Right lobe of liver (tissue), 6 donors: ENCODE results near the gene METTL26. TPM values are rescaled to one million over a fixed set of nuclear protein-coding genes. Genes with fewer than 3 reads are reported as not detected.

Experiments
- ATAC-seq, 4 donors: fragments of 200-7000 bp; cut with Tn5 transposase; one replicate each; pipeline ENCODE4 v1.9.1; 2020; ENCODE audit warnings: mild to moderate bottlenecking in 4 of 4, moderate library complexity in 4 of 4
- DNase-seq, 3 donors: peaks; one replicate each; pipeline ENCODE4 v3.0.0-alpha.2; 2020
- H3K27ac ChIP-seq, 3 donors: fragments of 200-600 bp; one replicate each; pipeline ENCODE4 v1.8.0; 2022
- H3K27me3 ChIP-seq, 2 donors: fragments of 200-600 bp; one replicate each; pipeline ENCODE4 v1.8.0; 2022
- H3K36me3 ChIP-seq, 4 donors: fragments of 200-600 bp; sonication (generic) in 1 of 4; one replicate each; pipeline versions ENCODE4 v1.5.1 to v1.8.0; 2017 to 2022; ENCODE audit warnings: control low read depth in 1 of 4
- H3K4me1 ChIP-seq, 4 donors: fragments of 200-600 bp; sonication (generic) in 1 of 4; one replicate each; pipeline versions ENCODE4 v1.5.1 to v1.8.0; 2017 to 2022; ENCODE audit warnings: control low read depth in 1 of 4
- H3K4me3 ChIP-seq, 3 donors: fragments of 200-600 bp; one replicate each; pipeline ENCODE4 v1.8.0; 2022
- H3K9me3 ChIP-seq, 4 donors: fragments of 200-600 bp; sonication (generic) in 1 of 4; one replicate each; pipeline versions ENCODE4 v1.5.1 to v1.8.0; 2017 to 2022; ENCODE audit warnings: control low read depth in 1 of 4
- CTCF ChIP-seq, 4 donors: fragments of 200-600 bp in 3 of 4; fragments of 450-650 bp in 1 of 4; IDR thresholded peaks; one replicate each; pipeline versions ENCODE4 v1.5.1 to v1.8.0; 2016 to 2022; ENCODE audit warnings: antibody characterized with exemption in 4 of 4, mild to moderate bottlenecking in 2 of 4
- POLR2A ChIP-seq: fragments of 450-650 bp; IDR thresholded peaks from one replicate; pipeline ENCODE4 v1.6.1; 2017; ENCODE audit warnings: antibody characterized with exemption, mild to moderate bottlenecking
- WGBS: methylation state at CpG from one replicate; pipeline ENCODE4 v1.1.6; 2018; ENCODE audit warnings: low coverage, low lambda C conversion rate; ENCODE audit not compliant: insufficient coverage; ENCODE audit errors: missing lambda C conversion rate; 5-methylcytosine and 5-hydroxymethylcytosine counted together
- intact Hi-C, 2 donors: fragments of 100-400 bp; cut with DNase I; formaldehyde crosslinking; loops; one replicate each; pipeline versions ENCODE4 v1.11.2 to v1.14.1; 2022
- total RNA-seq, 6 experiments: library from RNA; depleted of rRNA in 2 of 6; stranded (reverse); fragments of >200 nt in 2 of 6; fragmentation: NEBNext Ultra II Directional in 3 of 6; extraction: Animal tissue kit (Norgen Biotek cat#: 25700) in 3 of 6; gene quantifications; one replicate each; pipeline versions ENCODE4 v1.1.0 to v1.2.4, GENCODE V29; 2016 to 2023
- donor health status: DM: no; HTN: yes; CAD: no.
- donor health status: DM: no; HTN: no; CAD: no.
- donor health status: DM: no; HTN: no; CAD: no.
- donor health status: DM: no; HTN: yes; CAD: no.
- donor health status: DM: no; HTN: yes; CAD: no.

The METTL26 gene
- total RNA-seq, 6 experiments from 2014 or later, result 22.7 to 126 (median 32.6) TPM

DNA sequence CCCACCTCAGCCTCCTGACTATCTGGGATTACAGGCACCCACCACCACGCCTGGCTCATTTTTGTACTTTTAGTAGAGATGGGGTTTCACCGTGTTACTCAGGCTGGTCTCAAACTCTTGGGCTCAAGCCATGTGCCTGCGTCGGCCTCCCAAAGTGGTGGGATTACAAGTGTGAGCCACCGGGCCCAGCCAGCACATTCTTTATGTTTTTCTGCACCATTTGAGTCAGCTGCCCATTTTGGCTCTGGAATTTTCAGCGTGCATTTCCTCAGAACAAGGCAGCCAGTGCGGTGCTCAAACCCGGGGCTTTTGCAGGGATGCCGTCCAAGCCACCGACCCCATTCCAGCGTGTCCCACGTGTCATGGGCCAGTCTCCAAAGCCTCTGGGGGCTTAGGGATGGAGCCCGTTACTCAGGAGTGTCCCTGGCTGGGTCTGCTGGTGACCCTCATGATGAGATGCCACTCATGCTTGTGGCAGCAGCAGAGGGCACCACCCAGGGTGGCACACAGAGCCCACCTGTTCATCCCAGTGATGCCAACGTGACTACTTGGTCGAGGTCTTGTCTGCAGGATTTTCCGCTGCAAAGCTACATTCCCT is 50.0 kb downstream of the METTL26 start:
- Histone ChIP-seq H3K36me3 (no peaks in the 10 kb centered on the region), H3K27ac (no peak overlapping the region), H3K4me3 (no peak overlapping the region), H3K4me1 (peaks cover 0 to 46% (median 12%) of the 10 kb centered on the region in 4 donors), H3K27me3 (no peaks in the 10 kb centered on the region), H3K9me3 (no peaks in the 10 kb centered on the region)
- TF ChIP-seq POLR2A (no peak), CTCF (IDR thresholded peaks at IDR 0.05) (no peak)
- intact Hi-C loops, result loop anchor here in 1 of 2 donors (10.0 kb wide), 1 partner anchor 49 kb away; the partner anchor contains the start of genes METTL26 and WFIKKN1
- ATAC-seq, result no peak
- WGBS, result 35% methylated on average over 10 of the region's 16 CpGs
- DNase-seq, result no peak

DNA sequence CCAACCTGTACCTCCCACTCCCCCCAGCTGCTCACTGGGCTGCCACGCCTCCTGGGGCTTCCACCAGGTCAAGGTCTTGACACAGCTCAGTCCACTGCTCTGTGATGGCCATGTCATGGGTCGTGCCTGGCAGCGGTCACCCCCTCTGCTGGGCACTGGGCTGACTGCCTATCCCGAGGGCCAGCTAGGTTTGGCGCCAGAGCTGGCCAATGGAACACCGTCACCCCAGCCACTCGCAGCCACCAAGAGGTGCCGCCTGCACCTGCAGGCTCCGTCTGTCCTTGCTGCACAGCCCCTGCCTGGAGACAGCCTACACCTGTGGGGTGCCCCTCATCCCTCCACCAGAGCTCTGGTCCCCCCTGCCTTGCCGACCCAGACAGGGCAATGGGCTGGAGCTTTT is 50.8 kb downstream of the METTL26 start:
- DNase-seq (peak; percentile 69 to 82 (median 74)), ATAC-seq (peak; percentile 0 to 13 (median 4))
- intact Hi-C loops, result loop anchor here in 1 of 2 donors (10.0 kb wide), 1 partner anchor 49 kb away; the partner anchor contains the start of genes METTL26 and WFIKKN1
- Histone ChIP-seq H3K27ac (no peak overlapping the region), H3K9me3 (no peaks in the 10 kb centered on the region), H3K36me3 (no peaks in the 10 kb centered on the region), H3K27me3 (no peaks in the 10 kb centered on the region), H3K4me3 (no peak overlapping the region), H3K4me1 (peaks cover 0 to 46% (median 12%) of the 10 kb centered on the region in 4 donors)
- peak in 3 of 4 donors; percentile 22 to 24 (median 24) for TF ChIP-seq CTCF (IDR thresholded peaks at IDR 0.05)
- no peak for TF ChIP-seq POLR2A
- WGBS, result 9% methylated on average over 2 of the region's 10 CpGs

Other genes starting within 250 kb of the METTL26 start
- gene NME4, start 239.1 kb downstream of the METTL26 start, total RNA-seq, result 10 to 100 TPM; 50.3 to 83.6 (median 61.0) TPM
- 100 to 1,000 TPM in 3 of 6 experiments, 10 to 100 TPM in 3; 73.6 to 169 (median 97.0) TPM for gene DECR2, start 234.4 kb downstream of the METTL26 start, total RNA-seq
- 10 to 100 TPM; 19.5 to 38.3 (median 25.5) TPM for gene RAB11FIP3, start 210.7 kb downstream of the METTL26 start, total RNA-seq
- 10 to 100 TPM; 17.3 to 34.3 (median 23.3) TPM for gene CAPN15, start 108.6 kb downstream of the METTL26 start, total RNA-seq
- gene PRR35, start 75.9 kb downstream of the METTL26 start, total RNA-seq, result not detected
- gene NHLRC4, start 69.3 kb downstream of the METTL26 start, total RNA-seq, result under 1 TPM in 5 of 6 experiments, not detected in 1; 0.12 to 0.33 (median 0.28) TPM
- gene PIGQ, start 66.3 kb downstream of the METTL26 start, total RNA-seq, result 10 to 100 TPM; 19.5 to 32.0 (median 27.8) TPM
- 10 to 100 TPM in 5 of 6 experiments, 1 to 10 TPM in 1; 10.0 to 14.1 (median 12.0) TPM for gene RAB40C, start 46.2 kb downstream of the METTL26 start, total RNA-seq
- gene WFIKKN1, start 5.3 kb downstream of the METTL26 start, total RNA-seq, result under 1 TPM; 0.43 to 0.70 (median 0.56) TPM
- gene MCRIP2, start 5.5 kb upstream of the METTL26 start, total RNA-seq, result 100 to 1,000 TPM in 2 of 6 experiments, 10 to 100 TPM in 4; 48.8 to 130 (median 76.7) TPM
- 10 to 100 TPM in 4 of 6 experiments, 1 to 10 TPM in 2; 7.2 to 18.1 (median 11.8) TPM for gene WDR90, start 13.1 kb upstream of the METTL26 start, total RNA-seq
- 10 to 100 TPM; 28.5 to 44.8 (median 40.3) TPM for gene RHOT2, start 31.8 kb upstream of the METTL26 start, total RNA-seq
- gene RHBDL1, start 39.4 kb upstream of the METTL26 start, total RNA-seq, result 1 to 10 TPM in 1 of 6 experiments, under 1 TPM in 5; 0.37 to 1.1 (median 0.60) TPM
- gene STUB1, start 44.1 kb upstream of the METTL26 start, total RNA-seq, result 10 to 100 TPM; 37.3 to 69.6 (median 54.3) TPM
- gene JMJD8, start 48.0 kb upstream of the METTL26 start, total RNA-seq, result 10 to 100 TPM; 26.9 to 68.1 (median 36.9) TPM
- 10 to 100 TPM in 1 of 6 experiments, 1 to 10 TPM in 5; 5.5 to 11.7 (median 9.7) TPM for gene WDR24, start 54.1 kb upstream of the METTL26 start, total RNA-seq
- gene FBXL16, start 69.5 kb upstream of the METTL26 start, total RNA-seq, result 1 to 10 TPM in 2 of 6 experiments, under 1 TPM in 1, not detected in 3; 0.05 to 2.3 (median 1.7) TPM
- gene METRN, start 78.8 kb upstream of the METTL26 start, total RNA-seq, result 10 to 100 TPM; 14.0 to 43.7 (median 26.2) TPM
- 10 to 100 TPM; 19.7 to 56.0 (median 28.2) TPM for gene ANTKMT, start 84.8 kb upstream of the METTL26 start, total RNA-seq
- under 1 TPM in 1 of 6 experiments, not detected in 5; 0.31 TPM for gene CCDC78, start 90.1 kb upstream of the METTL26 start, total RNA-seq
- 1 to 10 TPM in 4 of 6 experiments, under 1 TPM in 2; 0.83 to 2.5 (median 1.3) TPM for gene HAGHL, start 90.8 kb upstream of the METTL26 start, total RNA-seq
- 10 to 100 TPM; 11.9 to 26.1 (median 17.3) TPM for gene CIAO3, start 104.7 kb upstream of the METTL26 start, total RNA-seq
- under 1 TPM in 1 of 6 experiments, not detected in 5; 0.25 TPM for gene MSLN, start 124.4 kb upstream of the METTL26 start, total RNA-seq
- 10 to 100 TPM in 2 of 6 experiments, 1 to 10 TPM in 4; 5.1 to 16.2 (median 6.6) TPM for gene RPUSD1, start 152.1 kb upstream of the METTL26 start, total RNA-seq
- gene CHTF18, start 152.3 kb upstream of the METTL26 start, total RNA-seq, result 1 to 10 TPM; 2.9 to 7.8 (median 4.6) TPM
- not detected for gene GNG13, start 164.4 kb upstream of the METTL26 start, total RNA-seq